Coronary artery (tissue), 2 donors: Measurements from ENCODE around the gene PFDN5.
A peak's percentile ranks its signal among the peaks of the same experiment; 100 is the strongest.

Experiments
- DNase-seq: peaks from one replicate; pipeline ENCODE4 v3.0.0-alpha.2; 2017; ENCODE audit warnings: low spot score
- H3K27ac ChIP-seq, 2 donors: fragments of 200-600 bp; sonication (generic); one replicate each; pipeline ENCODE4 v1.5.1; 2016 to 2019
- H3K4me3 ChIP-seq: fragments of 200-600 bp; sonication (generic); 2 replicates; pipeline ENCODE4 v1.5.1; 2016; ENCODE audit warnings: mild to moderate bottlenecking, moderate library complexity
- TF ChIP-seq, protein P1 (sequence below): fragments of 200-600 bp; sonication (generic); IDR thresholded peaks from one replicate; pipeline ENCODE4 v1.5.1; 2019; ENCODE audit warnings: antibody characterized with exemption

PFDN5 gene

DNA sequence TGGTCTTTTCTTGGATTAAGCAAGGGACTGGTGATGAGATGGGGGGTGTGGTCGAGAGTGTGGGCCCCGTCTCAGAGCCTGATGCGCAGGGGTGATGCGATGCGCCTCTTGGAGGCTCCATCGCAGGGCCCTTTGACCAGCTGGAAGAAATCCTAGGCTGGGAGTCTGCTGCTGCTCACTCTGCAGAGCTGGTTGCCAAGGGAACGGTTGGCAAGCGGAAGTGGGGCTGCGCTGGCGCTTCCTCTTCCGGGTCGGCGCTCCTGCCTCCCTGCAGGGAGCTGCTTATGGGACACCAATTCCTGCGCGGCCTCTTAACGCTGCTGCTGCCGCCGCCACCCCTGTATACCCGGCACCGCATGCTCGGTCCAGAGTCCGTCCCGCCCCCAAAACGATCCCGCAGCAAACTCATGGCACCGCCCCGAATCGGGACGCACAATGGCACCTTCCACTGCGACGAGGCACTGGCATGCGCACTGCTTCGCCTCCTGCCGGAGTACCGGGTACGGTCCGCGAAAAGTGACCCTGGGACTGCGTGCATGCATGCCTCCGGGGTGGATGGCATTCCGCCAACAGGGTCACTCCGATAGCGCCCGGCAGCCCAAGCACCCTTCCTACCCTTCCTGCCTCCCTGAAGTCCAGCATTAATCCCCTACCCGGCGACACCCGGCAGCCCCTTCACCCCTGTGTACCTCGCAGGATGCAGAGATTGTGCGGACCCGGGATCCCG is 4.3 kb downstream of the PFDN5 start, which contains the start of gene MYG1:
TSS of gene MYG1 (plus strand) at position 242 of the 727 bp plus-strand sequence. CDS start at position 285, 43 bp downstream.
- TF ChIP-seq, protein P1, sequence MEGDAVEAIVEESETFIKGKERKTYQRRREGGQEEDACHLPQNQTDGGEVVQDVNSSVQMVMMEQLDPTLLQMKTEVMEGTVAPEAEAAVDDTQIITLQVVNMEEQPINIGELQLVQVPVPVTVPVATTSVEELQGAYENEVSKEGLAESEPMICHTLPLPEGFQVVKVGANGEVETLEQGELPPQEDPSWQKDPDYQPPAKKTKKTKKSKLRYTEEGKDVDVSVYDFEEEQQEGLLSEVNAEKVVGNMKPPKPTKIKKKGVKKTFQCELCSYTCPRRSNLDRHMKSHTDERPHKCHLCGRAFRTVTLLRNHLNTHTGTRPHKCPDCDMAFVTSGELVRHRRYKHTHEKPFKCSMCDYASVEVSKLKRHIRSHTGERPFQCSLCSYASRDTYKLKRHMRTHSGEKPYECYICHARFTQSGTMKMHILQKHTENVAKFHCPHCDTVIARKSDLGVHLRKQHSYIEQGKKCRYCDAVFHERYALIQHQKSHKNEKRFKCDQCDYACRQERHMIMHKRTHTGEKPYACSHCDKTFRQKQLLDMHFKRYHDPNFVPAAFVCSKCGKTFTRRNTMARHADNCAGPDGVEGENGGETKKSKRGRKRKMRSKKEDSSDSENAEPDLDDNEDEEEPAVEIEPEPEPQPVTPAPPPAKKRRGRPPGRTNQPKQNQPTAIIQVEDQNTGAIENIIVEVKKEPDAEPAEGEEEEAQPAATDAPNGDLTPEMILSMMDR, result no peak
- Histone ChIP-seq H3K27ac (peak within 1 kb of the TSS; percentile 50 to 78), H3K4me3 (peak within 1 kb of the TSS; percentile 94)
- peak; percentile 93 for DNase-seq

- TF ChIP-seq, protein P1, result no peak
- H3K4me3 ChIP-seq, result peak overlapping the region; percentile 94
- H3K27ac ChIP-seq, result peak overlapping the region; percentile 44 to 78
- no peak for DNase-seq
Measured at GRCh38 chr12:53300187-53300586, 4.8 kb downstream of the PFDN5 start.

- H3K27ac ChIP-seq, result no peak overlapping the region
- DNase-seq, result no peak
- TF ChIP-seq, protein P1, result no peak
- H3K4me3 ChIP-seq, result no peak overlapping the region
Measured at GRCh38 chr12:53302903-53303302, 7.6 kb downstream of the PFDN5 start.

- H3K27ac ChIP-seq, result no peak overlapping the region
- no peak overlapping the region for H3K4me3 ChIP-seq
- no peak for DNase-seq
- TF ChIP-seq, protein P1, result no peak
Measured at GRCh38 chr12:53306826-53307225, 11.5 kb downstream of the PFDN5 start.

DNA sequence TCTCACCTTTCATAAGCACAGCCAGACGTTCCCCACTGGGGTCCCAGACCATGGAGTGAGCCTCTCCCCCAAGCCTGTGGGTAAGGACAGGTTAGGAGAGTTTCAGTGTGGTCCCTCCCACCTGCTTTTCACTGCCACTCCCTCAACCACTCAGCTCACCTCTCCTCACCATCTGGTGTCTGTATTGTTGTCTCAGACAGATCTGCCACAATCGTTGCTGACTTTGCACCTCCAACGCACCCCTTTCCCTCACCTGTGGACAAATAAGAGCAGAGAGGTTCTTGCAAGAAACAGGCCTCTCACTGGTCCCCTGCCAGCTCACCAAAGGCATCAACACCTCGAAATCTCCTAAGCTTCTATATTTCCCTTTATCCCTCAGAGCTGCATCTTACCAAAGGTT is 12.9 kb downstream of the PFDN5 start:
- TF ChIP-seq, protein P1, result no peak
- no peak for DNase-seq
- Histone ChIP-seq H3K27ac (no peak overlapping the region), H3K4me3 (no peak overlapping the region)

DNA sequence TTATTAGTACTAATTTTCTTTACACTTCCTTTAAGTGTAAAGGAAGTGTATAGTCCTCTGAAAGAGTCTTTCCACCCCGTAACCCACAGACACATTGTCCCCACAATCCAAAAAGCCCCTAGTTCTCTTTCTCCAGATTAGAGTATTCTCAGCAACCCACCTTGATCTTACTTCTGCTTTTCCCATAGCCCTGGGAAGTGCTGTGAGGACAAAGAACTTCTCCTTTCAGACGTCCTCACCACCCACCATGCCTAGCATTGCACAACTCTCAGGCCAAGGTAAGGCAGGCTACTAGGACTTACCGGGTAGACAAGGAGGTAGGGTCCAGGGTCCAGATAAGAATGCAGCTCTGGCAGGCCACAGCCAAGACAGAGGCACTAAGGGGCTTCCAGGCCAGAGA is 18.7 kb downstream of the PFDN5 start:
- H3K4me3 ChIP-seq, result no peak overlapping the region
- H3K27ac ChIP-seq, result no peak overlapping the region
- TF ChIP-seq, protein P1, result no peak
- DNase-seq, result no peak
